Large intestine (tissue), 3 donors: ENCODE measurements around the gene GDI2. TPM values are rescaled to one million over a fixed set of nuclear protein-coding genes. Genes with fewer than 3 reads are reported as not detected.

ENCODE experiments used
- DNase-seq, 2 donors: peaks; one replicate each; pipeline versions ENCODE4 v3.0.0 to v3.0.0-alpha.2; 2013
- H3K27ac ChIP-seq: one replicate; pipeline ENCODE4 v1.5.1; 2013; ENCODE audit warnings: low read length
- H3K27me3 ChIP-seq: 2 replicates; pipeline ENCODE4 v1.6.1; 2013; ENCODE audit warnings: low read length; ENCODE audit not compliant: control insufficient read depth, insufficient read depth
- H3K36me3 ChIP-seq: 2 replicates; pipeline ENCODE4 v1.6.1; 2013; ENCODE audit warnings: low read length; ENCODE audit not compliant: control insufficient read depth, insufficient read depth
- H3K4me1 ChIP-seq: one replicate; pipeline ENCODE4 v1.6.1; 2013; ENCODE audit warnings: low read length; ENCODE audit not compliant: control insufficient read depth, insufficient read depth
- H3K4me3 ChIP-seq: one replicate; pipeline ENCODE4 v1.5.1; 2013; ENCODE audit warnings: low read length
- H3K9me3 ChIP-seq: one replicate; pipeline ENCODE4 v1.6.1; 2013; ENCODE audit warnings: mild to moderate bottlenecking, low read depth, low read length, moderate library complexity; ENCODE audit not compliant: control insufficient read depth
- WGBS: methylation state at CpG from one replicate; pipeline ENCODE4 v1.1.5; 2013; ENCODE audit warnings: low lambda C conversion rate; ENCODE audit not compliant: insufficient coverage; 5-methylcytosine and 5-hydroxymethylcytosine counted together
- polyA plus RNA-seq: library from polyadenylated mRNA; unstranded; fragments of 120-200 nt; gene quantifications from one replicate; pipeline ENCODE4 v1.2.1, GENCODE V29; 2013

Gene GDI2
- polyA plus RNA-seq, 1 donor: 313 TPM

DNA sequence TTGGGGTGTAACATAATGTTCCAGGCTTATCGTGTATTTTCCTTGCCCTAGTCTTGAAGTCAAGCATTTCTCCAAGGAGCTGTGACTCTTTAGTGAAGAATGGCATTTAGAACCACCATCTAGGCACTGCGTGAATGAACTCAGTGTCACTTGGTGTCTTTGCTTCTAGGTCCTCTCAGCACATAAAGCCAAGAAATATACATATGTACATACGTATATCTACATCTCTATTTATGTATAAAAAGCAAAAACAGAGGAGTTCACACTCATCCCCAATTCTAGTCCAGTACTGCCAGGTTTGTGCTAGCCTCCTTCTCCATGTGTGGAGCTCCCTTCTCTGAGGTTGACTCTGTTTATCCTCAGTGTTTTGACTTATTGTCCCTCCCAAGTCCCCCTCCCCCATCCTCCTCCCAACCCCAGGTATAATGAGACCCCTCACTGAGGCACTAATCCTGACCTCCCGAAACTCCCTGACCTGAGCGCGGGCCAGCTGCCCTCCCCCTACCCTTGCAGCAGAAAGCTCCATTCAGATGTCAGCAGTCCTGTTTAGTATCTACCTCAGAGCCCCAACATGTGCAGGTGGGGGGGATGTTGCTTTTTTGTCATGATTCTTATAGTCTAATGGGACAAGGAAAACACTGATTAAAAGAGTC, 61.5 kb downstream of the GDI2 start:
- H3K27ac ChIP-seq: no peak overlapping the region
- DNase-seq: no peak

DNA sequence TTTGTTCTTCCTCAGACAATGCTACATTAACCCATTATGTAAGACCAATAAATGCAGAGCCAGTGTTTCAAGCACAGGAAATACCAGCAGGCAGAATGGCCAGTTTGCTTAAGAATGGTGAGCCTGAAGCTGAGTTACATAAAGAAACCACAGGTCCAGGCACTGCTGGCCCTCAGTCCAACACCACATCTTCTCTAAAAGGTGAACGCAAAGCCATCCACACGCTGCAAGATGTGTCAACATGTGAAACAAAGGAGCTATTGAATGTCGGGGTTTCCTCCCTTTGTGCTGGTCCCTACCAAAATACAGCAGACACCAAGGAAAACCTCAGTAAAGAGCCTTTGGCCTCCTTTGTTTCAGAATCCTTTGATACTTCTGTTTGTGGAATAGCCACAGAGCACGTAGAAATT, 64.8 kb downstream of the GDI2 start:
- Histone ChIP-seq H3K27ac (no peak overlapping the region), H3K4me1 (no peaks in the 10 kb centered on the region), H3K4me3 (no peak overlapping the region), H3K36me3 (peaks cover 41% of the 10 kb centered on the region), H3K27me3 (no peaks in the 10 kb centered on the region), H3K9me3 (no peaks in the 10 kb centered on the region)
- no CpG with 5 or more reads among the region's 4 CpGs for WGBS
- no peak for DNase-seq

More for the DNA sequence above, 61.5 kb downstream of the GDI2 start:
- whole genome bisulfite sequencing: 71% methylated on average over 1 of the region's 6 CpGs
- Histone ChIP-seq H3K4me3 (no peak overlapping the region), H3K36me3 (peaks cover 35% of the 10 kb centered on the region), H3K27me3 (no peaks in the 10 kb centered on the region), H3K4me1 (no peaks in the 10 kb centered on the region), H3K9me3 (no peaks in the 10 kb centered on the region)

DNA sequence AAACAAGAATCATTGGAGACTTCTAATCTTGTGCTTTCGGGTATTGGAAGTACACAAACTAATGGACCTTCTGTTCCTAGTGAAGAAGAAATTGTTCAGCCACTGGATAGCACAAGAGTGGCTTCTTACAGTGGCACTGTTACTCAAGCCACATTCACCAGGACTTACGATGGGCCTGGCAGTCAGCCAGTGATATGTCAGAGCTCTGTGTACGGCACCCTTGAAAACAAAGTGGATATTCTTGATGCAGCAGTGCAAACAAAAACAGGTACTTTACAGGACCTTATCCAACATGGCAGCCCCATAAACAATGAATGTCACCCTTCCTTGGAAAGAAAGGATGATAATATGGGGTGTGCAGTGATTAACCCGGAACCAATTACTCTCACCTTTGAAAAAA, 67.0 kb downstream of the GDI2 start:
- no peaks in the 10 kb centered on the region for H3K9me3 ChIP-seq
- WGBS: no CpG with 5 or more reads among the region's 4 CpGs
- H3K36me3 ChIP-seq: peaks cover 50% of the 10 kb centered on the region
- DNase-seq: no peak
- no peaks in the 10 kb centered on the region for H3K4me1 ChIP-seq
- H3K27ac ChIP-seq: no peak overlapping the region
- H3K27me3 ChIP-seq: no peaks in the 10 kb centered on the region
- no peak overlapping the region for H3K4me3 ChIP-seq

DNA sequence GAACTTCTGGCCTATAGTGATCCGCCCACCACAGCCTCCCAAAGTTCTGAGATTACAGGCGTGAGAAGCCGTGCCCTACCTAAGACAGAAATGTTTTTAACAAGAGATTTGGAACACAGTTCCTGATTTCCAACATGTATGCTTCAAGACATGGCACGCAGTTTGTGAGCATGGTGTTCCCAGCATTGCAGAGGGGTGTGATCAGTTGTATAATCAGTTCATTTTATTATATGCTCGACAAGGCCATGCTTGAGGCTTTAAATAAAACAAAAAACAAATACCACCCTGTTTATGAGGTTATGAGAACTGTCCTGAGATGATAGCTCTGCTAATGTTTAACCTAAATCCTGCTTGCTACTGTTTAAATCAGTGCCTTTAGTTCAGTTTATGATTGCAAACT, 68.4 kb downstream of the GDI2 start:
- Histone ChIP-seq H3K36me3 (peaks cover 58% of the 10 kb centered on the region), H3K27ac (no peak overlapping the region), H3K9me3 (no peaks in the 10 kb centered on the region), H3K27me3 (no peaks in the 10 kb centered on the region), H3K4me3 (no peak overlapping the region), H3K4me1 (no peaks in the 10 kb centered on the region)
- DNase-seq: peak in 1 of 2 donors; percentile 48
- WGBS: no CpG with 5 or more reads among the region's 5 CpGs

DNA sequence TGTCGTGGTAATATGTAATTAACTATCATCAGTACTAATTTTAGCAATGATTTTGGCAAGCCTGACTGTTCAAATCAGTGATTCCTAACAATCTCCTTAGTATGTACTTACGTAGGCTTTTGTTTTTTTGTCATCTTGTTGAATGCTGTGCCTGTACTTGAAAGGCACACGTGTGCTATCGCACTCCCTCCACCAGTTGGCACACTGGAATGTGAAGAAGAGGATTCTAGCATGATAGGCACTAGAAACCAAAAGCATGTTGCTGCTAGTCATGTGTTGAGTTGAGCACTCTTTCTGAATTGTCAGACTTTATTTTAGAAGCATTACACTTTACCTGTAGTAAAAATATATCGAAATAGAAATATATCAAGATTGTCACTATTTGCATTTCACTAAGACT, 69.5 kb downstream of the GDI2 start:
- H3K36me3 ChIP-seq: peaks cover 54% of the 10 kb centered on the region
- H3K27me3 ChIP-seq: no peaks in the 10 kb centered on the region
- no peak overlapping the region for H3K4me3 ChIP-seq
- H3K27ac ChIP-seq: no peak overlapping the region
- DNase-seq: no peak
- H3K4me1 ChIP-seq: no peaks in the 10 kb centered on the region
- H3K9me3 ChIP-seq: no peaks in the 10 kb centered on the region
- WGBS: 67% methylated on average over 1 of the region's 5 CpGs

DNA sequence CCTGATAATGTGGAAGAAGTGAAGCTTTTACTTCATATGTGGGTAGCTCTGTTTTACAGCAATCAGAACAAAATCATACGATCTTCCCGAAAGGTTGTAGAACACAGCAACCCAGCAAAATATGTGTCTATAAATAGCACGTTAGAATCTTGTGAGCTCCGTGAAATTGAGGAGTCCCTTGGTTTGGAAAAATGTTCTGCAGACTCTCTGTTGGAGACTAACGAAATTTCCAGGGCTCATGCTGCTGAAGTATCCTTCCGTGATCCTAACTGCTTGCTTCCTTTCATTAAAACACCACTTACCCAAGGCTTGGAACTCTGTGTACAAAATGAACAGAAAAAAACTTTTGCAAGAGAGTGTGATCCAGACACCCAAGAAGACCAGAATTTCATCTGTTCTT, 71.1 kb downstream of the GDI2 start:
- Histone ChIP-seq H3K36me3 (peaks cover 38% of the 10 kb centered on the region), H3K9me3 (no peaks in the 10 kb centered on the region), H3K27ac (no peak overlapping the region), H3K4me1 (no peaks in the 10 kb centered on the region), H3K27me3 (no peaks in the 10 kb centered on the region), H3K4me3 (no peak overlapping the region)
- DNase-seq: no peak
- WGBS: 100% methylated on average over 3 of the region's 6 CpGs

- Histone ChIP-seq H3K27me3 (no peaks in the 10 kb centered on the region), H3K9me3 (no peaks in the 10 kb centered on the region), H3K27ac (no peak overlapping the region), H3K4me1 (no peaks in the 10 kb centered on the region), H3K4me3 (no peak overlapping the region), H3K36me3 (peaks cover 31% of the 10 kb centered on the region)
- WGBS: no CpG with 5 or more reads among the region's 1 CpG
- no peak for DNase-seq
Observed at GRCh38 chr10:5741276-5741675, 72.0 kb downstream of the GDI2 start.

DNA sequence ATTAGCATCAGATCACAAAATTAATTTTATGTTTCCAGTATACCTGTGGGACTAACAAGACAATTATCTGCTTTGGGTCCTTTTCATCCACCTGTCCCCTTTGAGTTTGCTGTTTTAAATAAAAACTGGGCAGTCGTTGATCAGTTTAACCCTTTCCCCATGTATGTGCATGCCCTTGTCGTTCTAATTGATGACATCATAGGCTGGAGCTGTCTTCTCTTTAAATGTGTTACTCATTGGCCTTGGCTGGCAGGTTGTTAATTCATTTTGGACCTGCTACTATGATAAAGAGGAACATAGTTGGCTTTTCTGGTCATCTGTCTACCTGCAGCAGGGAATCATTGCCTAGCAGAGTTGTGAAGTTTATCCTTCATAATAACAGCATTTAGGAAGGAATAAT, 74.8 kb downstream of the GDI2 start:
- WGBS: no CpG with 5 or more reads among the region's 2 CpGs
- no peak for DNase-seq

GRCh38 chr10:5737352-5737751, 75.9 kb downstream of the GDI2 start:
- H3K27ac ChIP-seq: no peak overlapping the region
- WGBS: no CpG with 5 or more reads among the region's 5 CpGs
- no peaks in the 10 kb centered on the region for H3K4me1 ChIP-seq
- no peaks in the 10 kb centered on the region for H3K9me3 ChIP-seq
- peaks cover 25% of the 10 kb centered on the region for H3K36me3 ChIP-seq
- DNase-seq: no peak
- no peak overlapping the region for H3K4me3 ChIP-seq
- no peaks in the 10 kb centered on the region for H3K27me3 ChIP-seq

More for the DNA sequence above, 74.8 kb downstream of the GDI2 start:
- no peaks in the 10 kb centered on the region for H3K9me3 ChIP-seq
- no peaks in the 10 kb centered on the region for H3K27me3 ChIP-seq
- peaks cover 25% of the 10 kb centered on the region for H3K36me3 ChIP-seq
- H3K27ac ChIP-seq: no peak overlapping the region
- no peaks in the 10 kb centered on the region for H3K4me1 ChIP-seq
- no peak overlapping the region for H3K4me3 ChIP-seq

- H3K27me3 ChIP-seq: no peaks in the 10 kb centered on the region
- no peaks in the 10 kb centered on the region for H3K4me1 ChIP-seq
- no peak for DNase-seq
- WGBS: no CpG with 5 or more reads among the region's 1 CpG
- H3K27ac ChIP-seq: no peak overlapping the region
- peaks cover 28% of the 10 kb centered on the region for H3K36me3 ChIP-seq
- no peaks in the 10 kb centered on the region for H3K9me3 ChIP-seq
- no peak overlapping the region for H3K4me3 ChIP-seq
Observed at GRCh38 chr10:5736591-5736990, 76.6 kb downstream of the GDI2 start.

GRCh38 chr10:5735119-5735518, 78.1 kb downstream of the GDI2 start:
- no peaks in the 10 kb centered on the region for H3K9me3 ChIP-seq
- H3K36me3 ChIP-seq: peaks cover 35% of the 10 kb centered on the region
- H3K4me1 ChIP-seq: no peaks in the 10 kb centered on the region
- H3K27me3 ChIP-seq: no peaks in the 10 kb centered on the region
- DNase-seq: no peak
- no peak overlapping the region for H3K27ac ChIP-seq
- no CpG with 5 or more reads among the region's 1 CpG for WGBS
- no peak overlapping the region for H3K4me3 ChIP-seq
